ENCODE measurements around the gene RAPGEF2. TPM values are rescaled to one million over a fixed set of nuclear protein-coding genes. Genes with fewer than 3 reads are reported as not detected.
"Not testable (repeated sequence)": the region's sequence is repeated elsewhere in the genome, so short reads cannot be mapped to it uniquely, and the experiment has no call there.

The RAPGEF2 gene
- polyA plus RNA-seq, 4 donors = 38.7 to 52.5 (median 46.9) TPM

- no peak for DNase-seq (ENCODE audit: low read depth in 4 of 4, low spot score in 3 of 4)
Observed at GRCh38 chr4:159158083-159158617, 55.3 kb downstream of the RAPGEF2 start.

GRCh38 chr4:159158985-159159384 is 56.1 kb downstream of the RAPGEF2 start:
- no peak for DNase-seq (ENCODE audit: low read depth in 4 of 4, low spot score in 3 of 4)

GRCh38 chr4:159159611-159160010 is 56.7 kb downstream of the RAPGEF2 start:
- DNase-seq (ENCODE audit: low read depth in 4 of 4, low spot score in 3 of 4) = no peak

- no peak for DNase-seq (ENCODE audit: low read depth in 4 of 4, low spot score in 3 of 4)
Observed at GRCh38 chr4:159160242-159160641, 57.4 kb downstream of the RAPGEF2 start.

- DNase-seq (ENCODE audit: low read depth in 4 of 4, low spot score in 3 of 4) = not testable (repeated sequence)
Observed at GRCh38 chr4:159161436-159161835, 58.6 kb downstream of the RAPGEF2 start.

- no peak for DNase-seq (ENCODE audit: low read depth in 4 of 4, low spot score in 3 of 4)
Observed at GRCh38 chr4:159162576-159162975, 59.7 kb downstream of the RAPGEF2 start.

GRCh38 chr4:159163521-159163920 is 60.6 kb downstream of the RAPGEF2 start:
- no peak for DNase-seq (ENCODE audit: low read depth in 4 of 4, low spot score in 3 of 4)

GRCh38 chr4:159169404-159170302 is 66.8 kb downstream of the RAPGEF2 start:
- DNase-seq (ENCODE audit: low read depth in 4 of 4, low spot score in 3 of 4) = no peak

GRCh38 chr4:159171287-159171686 is 68.4 kb downstream of the RAPGEF2 start:
- no peak for DNase-seq (ENCODE audit: low read depth in 4 of 4, low spot score in 3 of 4)

- no peak for DNase-seq (ENCODE audit: low read depth in 4 of 4, low spot score in 3 of 4)
Observed at GRCh38 chr4:159173886-159174285, 71.0 kb downstream of the RAPGEF2 start.

GRCh38 chr4:159174645-159175084 is 71.8 kb downstream of the RAPGEF2 start:
- no peak for DNase-seq (ENCODE audit: low read depth in 4 of 4, low spot score in 3 of 4)

- peak; percentile 62 to 66 (median 63) for DNase-seq (ENCODE audit: low read depth in 4 of 4, low spot score in 3 of 4)
Observed at GRCh38 chr4:159175085-159175988, 72.5 kb downstream of the RAPGEF2 start.

- no peak for DNase-seq (ENCODE audit: low read depth in 4 of 4, low spot score in 3 of 4)
Observed at GRCh38 chr4:159175989-159176375, 73.1 kb downstream of the RAPGEF2 start.

GRCh38 chr4:159177265-159178150 is 74.6 kb downstream of the RAPGEF2 start:
- DNase-seq (ENCODE audit: low read depth in 4 of 4, low spot score in 3 of 4) = no peak

- DNase-seq (ENCODE audit: low read depth in 4 of 4, low spot score in 3 of 4) = no peak
Observed at GRCh38 chr4:159178151-159178546, 75.3 kb downstream of the RAPGEF2 start.

- DNase-seq (ENCODE audit: low read depth in 4 of 4, low spot score in 3 of 4) = no peak
Observed at GRCh38 chr4:159178979-159179969, 76.4 kb downstream of the RAPGEF2 start.

- not testable (repeated sequence) for DNase-seq (ENCODE audit: low read depth in 4 of 4, low spot score in 3 of 4)
Observed at GRCh38 chr4:159183885-159184605, 81.2 kb downstream of the RAPGEF2 start.

- DNase-seq (ENCODE audit: low read depth in 4 of 4, low spot score in 3 of 4) = no peak
Observed at GRCh38 chr4:159185591-159186023, 82.7 kb downstream of the RAPGEF2 start.
